GM12891 (cell line): ENCODE results near the gene TRPV2.

Experiments
- POLR2AphosphoS5 ChIP-seq: IDR thresholded peaks from 2 replicates; pipeline ENCODE4 v1.6.1; 2011; ENCODE audit warnings: low read depth, low read length, control low read depth
- TAF1 ChIP-seq: IDR thresholded peaks from 2 replicates; pipeline ENCODE4 v1.6.1; 2011; ENCODE audit warnings: low read depth, low read length, control low read depth

GRCh38 chr17:16465052-16465312, 49.6 kb downstream of the TRPV2 start:
- TF ChIP-seq POLR2AphosphoS5, result no peak
- TF ChIP-seq TAF1, result no peak
